OCI-LY3 (cell line): ENCODE results near the gene CADPS.

ENCODE experiments used
- H2AFZ ChIP-seq: fragments of 200-600, 300-600 bp; shearing (Covaris generic); 2 replicates; pipeline ENCODE4 v1.6.0; 2014; ENCODE audit warnings: antibody characterized with exemption, low read depth, low read length
- H3K27ac ChIP-seq: fragments of 200-600, 300-600 bp; sonication (generic); 2 replicates; pipeline ENCODE4 v1.5.1; 2014; ENCODE audit warnings: mild to moderate bottlenecking, low read length, moderate library complexity, mixed read lengths
- H3K27me3 ChIP-seq: fragments of 200-600, 300-600 bp; sonication (generic); 2 replicates; pipeline ENCODE4 v1.6.1; 2014; ENCODE audit warnings: low read depth, low read length, mixed read lengths
- H3K36me3 ChIP-seq: fragments of 200-600, 300-600 bp; sonication (generic); replicated peaks from 2 replicates; pipeline ENCODE3; 2014; ENCODE audit warnings: low read depth, low read length, mixed read lengths
- H3K4me1 ChIP-seq: fragments of 300-600, 200-600 bp; sonication (generic); 2 replicates; pipeline ENCODE4 v1.6.1; 2014; ENCODE audit warnings: low read length, mixed read lengths
- H3K4me2 ChIP-seq: fragments of 200-600, 300-600 bp; sonication (generic); 2 replicates; pipeline ENCODE4 v1.6.1; 2014; ENCODE audit warnings: low read length, mixed read lengths
- H3K4me3 ChIP-seq: fragments of 300-600, 200-600 bp; sonication (generic); 2 replicates; pipeline ENCODE4 v1.5.1; 2014; ENCODE audit warnings: antibody characterized with exemption, mild to moderate bottlenecking, low read length, moderate library complexity
- H3K79me2 ChIP-seq: fragments of 300-600, 200-600 bp; shearing (Covaris generic); 2 replicates; pipeline ENCODE4 v1.6.1; 2014; ENCODE audit warnings: mild to moderate bottlenecking, low read length, mixed read lengths
- H3K9ac ChIP-seq: fragments of 300-600, 200-600 bp; shearing (Covaris generic); 2 replicates; pipeline ENCODE4 v1.6.0; 2014; ENCODE audit warnings: mild to moderate bottlenecking, low read length, moderate library complexity
- H3K9me3 ChIP-seq: fragments of 200-600, 300-600 bp; shearing (Covaris generic); 2 replicates; pipeline ENCODE4 v1.6.1; 2014; ENCODE audit warnings: low read length, mixed read lengths; ENCODE audit not compliant: insufficient read depth
- H4K20me1 ChIP-seq: fragments of 200-600, 300-600 bp; sonication (generic); 2 replicates; pipeline ENCODE4 v1.6.1; 2016; ENCODE audit warnings: low read length, mixed read lengths; ENCODE audit not compliant: insufficient read depth
- CTCF ChIP-seq: fragments of 200-600, 300-600 bp; sonication (generic); IDR thresholded peaks from 2 replicates; pipeline ENCODE4 v1.5.1; 2014; ENCODE audit warnings: antibody characterized with exemption, low read length, low read depth
- EZH2phosphoT487 ChIP-seq: fragments of 200-600 bp; shearing (Covaris generic); IDR thresholded peaks from 2 replicates; pipeline ENCODE4 v1.6.1; 2018; ENCODE audit warnings: antibody characterized with exemption, mixed run types, low read depth

Gene CADPS

GRCh38 chr3:62523672-62524071, 351.5 kb downstream of the CADPS start:
- TF ChIP-seq EZH2phosphoT487 (no peak), CTCF (no peak)
- Histone ChIP-seq H3K9ac (no peak overlapping the region), H2AFZ (no peak overlapping the region), H3K4me3 (no peak overlapping the region), H4K20me1 (no peaks in the 10 kb centered on the region), H3K27ac (no peak overlapping the region), H3K9me3 (no peaks in the 10 kb centered on the region), H3K27me3 (peaks cover 50% of the 10 kb centered on the region), H3K79me2 (no peaks in the 10 kb centered on the region), H3K4me2 (no peak overlapping the region), H3K4me1 (no peaks in the 10 kb centered on the region), H3K36me3 (no peaks in the 10 kb centered on the region)

GRCh38 chr3:62521464-62522105, 353.6 kb downstream of the CADPS start:
- no peaks in the 10 kb centered on the region for H3K79me2 ChIP-seq
- no peaks in the 10 kb centered on the region for H4K20me1 ChIP-seq
- H3K27me3 ChIP-seq: peaks cover 68% of the 10 kb centered on the region
- H3K36me3 ChIP-seq: no peaks in the 10 kb centered on the region
- H3K9ac ChIP-seq: no peak overlapping the region
- H3K4me1 ChIP-seq: no peaks in the 10 kb centered on the region
- H2AFZ ChIP-seq: no peak overlapping the region
- H3K9me3 ChIP-seq: no peaks in the 10 kb centered on the region
- H3K4me3 ChIP-seq: no peak overlapping the region
- H3K27ac ChIP-seq: no peak overlapping the region
- TF ChIP-seq CTCF: no peak
- TF ChIP-seq EZH2phosphoT487: no peak
- no peak overlapping the region for H3K4me2 ChIP-seq

- no peaks in the 10 kb centered on the region for H3K36me3 ChIP-seq
- H3K4me1 ChIP-seq: no peaks in the 10 kb centered on the region
- peaks cover 37% of the 10 kb centered on the region; the same call in 1 of the 2 replicates for H3K27me3 ChIP-seq
- no peaks in the 10 kb centered on the region for H3K79me2 ChIP-seq
- TF ChIP-seq EZH2phosphoT487 (no peak), CTCF (no peak)
- H4K20me1 ChIP-seq: no peaks in the 10 kb centered on the region
- no peaks in the 10 kb centered on the region for H3K9me3 ChIP-seq
- no peak overlapping the region for H3K4me3 ChIP-seq
- H3K27ac ChIP-seq: no peak overlapping the region
- no peak overlapping the region for H2AFZ ChIP-seq
- H3K9ac ChIP-seq: no peak overlapping the region
- no peak overlapping the region for H3K4me2 ChIP-seq
Measured at GRCh38 chr3:62503516-62503915, 371.7 kb downstream of the CADPS start.

GRCh38 chr3:62502315-62503300, 372.6 kb downstream of the CADPS start:
- no peak overlapping the region for H3K9ac ChIP-seq
- no peak overlapping the region for H2AFZ ChIP-seq
- H3K79me2 ChIP-seq: no peaks in the 10 kb centered on the region
- H4K20me1 ChIP-seq: no peaks in the 10 kb centered on the region
- H3K9me3 ChIP-seq: no peaks in the 10 kb centered on the region
- no peak overlapping the region for H3K27ac ChIP-seq
- no peaks in the 10 kb centered on the region for H3K36me3 ChIP-seq
- no peaks in the 10 kb centered on the region for H3K4me1 ChIP-seq
- peaks cover 31% of the 10 kb centered on the region; the same call in 1 of the 2 replicates for H3K27me3 ChIP-seq
- H3K4me3 ChIP-seq: no peak overlapping the region
- TF ChIP-seq EZH2phosphoT487 (no peak), CTCF (no peak)
- no peak overlapping the region for H3K4me2 ChIP-seq
